Colonic mucosa (tissue), 2 donors: ENCODE data around the gene RTF2. TPM values are rescaled to one million over a fixed set of nuclear protein-coding genes. Genes with fewer than 3 reads are reported as not detected.

Experiments
- total RNA-seq, 2 donors: library from RNA; stranded (reverse); fragmentation: NEBNext Ultra II Directional in 1 of 2; extraction: Animal tissue kit (Norgen Biotek cat#: 25700) in 1 of 2; gene quantifications; one replicate each; pipeline ENCODE4 v1.2.1, GENCODE V29; 2021
- donor health status: DM: no; HTN: no; CAD: no.
- donor health status: DM: no; HTN: no; CAD: no.

Gene RTF2
- total RNA-seq, 2 donors from 2014 or later: 67.3 to 80.8 TPM

Other genes with a start within 250 kb of the RTF2 start
- not detected for gene MC3R, start 219.9 kb upstream of the RTF2 start, total RNA-seq
- 10 to 100 TPM; 18.2 to 35.2 TPM for gene FAM210B, start 109.7 kb upstream of the RTF2 start, total RNA-seq
- gene AURKA, start 76.4 kb upstream of the RTF2 start, total RNA-seq: 10 to 100 TPM; 25.6 to 62.4 TPM
- 10 to 100 TPM; 24.2 to 32.0 TPM for gene CSTF1, start 76.0 kb upstream of the RTF2 start, total RNA-seq
- gene CASS4, start 56.4 kb upstream of the RTF2 start, total RNA-seq: under 1 TPM; 0.17 to 0.98 TPM
- gene FAM209A, start 56.1 kb downstream of the RTF2 start, total RNA-seq: under 1 TPM in 1 of 2 donors, not detected in 1; 0.35 TPM
- under 1 TPM in 1 of 2 donors, not detected in 1; 0.37 TPM for gene FAM209B, start 64.6 kb downstream of the RTF2 start, total RNA-seq
- 1 to 10 TPM in 1 of 2 donors, under 1 TPM in 1; 0.57 to 1.3 TPM for gene TFAP2C, start 160.7 kb downstream of the RTF2 start, total RNA-seq